Measurements from ENCODE around the gene TMEM131. TPM values are rescaled to one million over a fixed set of nuclear protein-coding genes. Genes with fewer than 3 reads are reported as not detected.
"Not testable (repeated sequence)": the region's sequence is repeated elsewhere in the genome, so short reads cannot be mapped to it uniquely, and the experiment has no call there.

Gene TMEM131
- total and polyA plus RNA-seq, 7 experiments from 2014 or later, result 10.6 to 46.4 (median 40.5) TPM

DNA sequence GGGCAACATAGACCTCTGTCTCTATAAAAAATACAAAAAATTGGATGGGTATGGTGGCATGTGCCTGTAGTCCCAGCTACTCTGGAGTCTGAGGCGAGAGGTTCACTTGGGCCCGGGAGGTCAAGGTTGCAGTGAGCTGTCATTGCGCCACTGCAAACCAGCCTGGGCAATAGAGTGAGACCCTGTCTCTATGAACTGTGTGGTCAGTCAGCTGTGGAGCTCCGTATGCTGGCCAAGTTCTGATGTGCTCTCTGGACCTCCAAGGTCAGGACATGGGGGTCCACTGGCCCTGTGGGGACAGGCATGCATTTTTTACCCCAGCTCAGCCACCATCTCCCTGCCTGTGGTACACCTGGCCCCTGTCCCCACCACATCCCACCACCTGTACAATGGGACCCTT lies 71.6 kb downstream of the TMEM131 start:
- no peak overlapping the region for H3K4me3 Mint-ChIP-seq
- peaks cover 4 to 63% (median 45%) of the 10 kb centered on the region in 5 donors for H3K36me3 Mint-ChIP-seq
- Histone ChIP-seq H3K27me3 (ENCODE audit: control insufficient read depth in 2 of 2, insufficient read depth in 2 of 2, low read length in 2 of 2) (no peaks in the 10 kb centered on the region), H3K4me3 (ENCODE audit: low read length) (no peak overlapping the region), H3K4me1 (ENCODE audit: control insufficient read depth in 2 of 2, insufficient read depth in 2 of 2, low read length in 2 of 2) (no peaks in the 10 kb centered on the region), H3K27ac (ENCODE audit: low read depth, low read length) (no peak overlapping the region), H3K36me3 (ENCODE audit: control insufficient read depth in 2 of 3, insufficient read depth in 3 of 3, low read length in 3 of 3) (peaks cover 0 to 15% (median 4%) of the 10 kb centered on the region in 3 experiments), H3K9me3 (ENCODE audit: control insufficient read depth in 2 of 3, low read length in 3 of 3) (no peaks in the 10 kb centered on the region)
- intact Hi-C loops (cut with micrococcal nuclease), result no loop called here
- ATAC-seq, result no peak
- DNase-seq, result no peak
- peaks cover 0 to 12% (median 0%) of the 10 kb centered on the region in 11 donors for H3K9me3 Mint-ChIP-seq
- peaks cover 2 to 31% (median 19%) of the 10 kb centered on the region in 7 donors for H3K4me1 Mint-ChIP-seq
- no peak overlapping the region for H3K27ac Mint-ChIP-seq
- no peaks in the 10 kb centered on the region for H3K27me3 Mint-ChIP-seq
- POLR2A ChIA-PET, result no interaction called here
- CTCF ChIA-PET, result no interaction called here

DNA sequence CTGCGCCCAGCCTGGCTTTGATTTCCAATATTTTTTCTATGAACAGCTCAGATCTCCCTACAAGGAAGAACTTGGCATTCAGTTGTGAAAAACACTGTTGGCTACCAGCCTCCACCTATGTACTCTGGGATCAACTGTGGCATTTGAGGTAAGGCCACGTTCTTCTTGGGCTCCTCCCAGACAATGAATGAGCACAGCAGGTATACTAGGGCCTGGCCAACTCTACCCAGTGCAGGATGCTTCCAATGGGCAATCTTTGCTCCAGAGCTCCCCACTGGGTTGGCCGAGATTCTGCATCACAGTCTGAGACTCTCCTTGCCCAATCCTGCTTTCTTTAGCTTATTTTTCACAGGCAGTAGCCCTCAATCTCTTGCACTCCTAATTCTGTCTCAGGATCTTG lies 75.9 kb downstream of the TMEM131 start:
- H3K36me3 Mint-ChIP-seq, result peaks cover 3 to 52% (median 51%) of the 10 kb centered on the region in 5 donors
- no peak overlapping the region for H3K4me3 Mint-ChIP-seq
- Histone ChIP-seq H3K4me3 (ENCODE audit: low read length) (no peak overlapping the region), H3K36me3 (ENCODE audit: control insufficient read depth in 2 of 3, insufficient read depth in 3 of 3, low read length in 3 of 3) (peaks cover 0 to 8% (median 0%) of the 10 kb centered on the region in 3 experiments), H3K9me3 (ENCODE audit: control insufficient read depth in 2 of 3, low read length in 3 of 3) (no peaks in the 10 kb centered on the region), H3K27ac (ENCODE audit: low read depth, low read length) (no peak overlapping the region), H3K4me1 (ENCODE audit: control insufficient read depth in 2 of 2, insufficient read depth in 2 of 2, low read length in 2 of 2) (no peaks in the 10 kb centered on the region), H3K27me3 (ENCODE audit: control insufficient read depth in 2 of 2, insufficient read depth in 2 of 2, low read length in 2 of 2) (no peaks in the 10 kb centered on the region)
- peaks cover 0 to 12% (median 0%) of the 10 kb centered on the region in 11 donors for H3K9me3 Mint-ChIP-seq
- intact Hi-C loops (cut with micrococcal nuclease), result no loop called here
- ChIA-PET CTCF (no interaction called here), POLR2A (no interaction called here)
- peaks cover 0 to 46% (median 25%) of the 10 kb centered on the region in 7 donors for H3K4me1 Mint-ChIP-seq
- no peaks in the 10 kb centered on the region for H3K27me3 Mint-ChIP-seq
- no peak for DNase-seq
- ATAC-seq, result no peak
- H3K27ac Mint-ChIP-seq, result no peak overlapping the region

DNA sequence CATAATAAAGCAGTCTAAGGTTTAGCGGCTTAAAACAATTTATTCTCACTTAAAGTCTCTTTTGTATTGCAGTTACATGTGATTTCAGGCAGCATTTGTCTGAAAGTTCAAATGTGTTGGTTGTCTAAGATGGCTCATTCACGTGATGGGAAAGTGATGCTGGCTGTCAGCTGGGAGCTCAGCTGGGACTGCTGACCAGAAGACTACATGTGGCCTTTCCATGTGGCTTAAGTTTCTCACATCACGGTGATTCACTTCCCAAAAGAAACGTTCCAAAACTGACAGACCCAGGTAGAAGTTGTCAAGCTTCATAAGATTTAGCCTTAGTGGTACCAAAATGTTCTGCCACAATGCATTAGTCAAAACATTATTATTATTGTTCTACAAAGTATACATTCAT lies 76.9 kb downstream of the TMEM131 start:
- Mint-ChIP-seq H3K27ac (no peak overlapping the region), H3K4me1 (peaks cover 7 to 56% (median 35%) of the 10 kb centered on the region in 7 donors)
- POLR2A ChIA-PET, result no interaction called here

DNA sequence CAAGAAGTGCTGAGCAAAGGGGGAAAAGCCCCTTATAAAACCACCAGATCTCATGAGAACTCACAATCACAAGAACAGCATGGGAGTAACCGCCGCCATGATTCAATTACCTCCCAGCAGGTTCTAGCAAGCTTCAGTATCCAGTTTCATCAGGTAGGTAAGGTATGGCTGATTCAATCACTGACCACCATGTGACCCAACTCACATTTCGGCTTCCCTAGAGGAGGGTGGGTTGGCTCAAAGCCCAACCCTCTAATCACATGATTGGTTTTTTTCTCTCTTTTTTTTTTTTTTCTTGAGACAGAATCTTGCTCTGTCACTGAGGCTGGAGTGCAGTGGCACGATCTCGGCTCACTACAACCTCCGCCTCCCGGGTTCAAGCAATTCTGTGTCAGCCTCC lies 78.1 kb downstream of the TMEM131 start:
- H3K4me1 Mint-ChIP-seq, result peaks cover 7 to 66% (median 38%) of the 10 kb centered on the region in 7 donors
- CTCF ChIA-PET; H3K27ac Mint-ChIP-seq; H3K36me3 ChIP-seq (ENCODE audit: control insufficient read depth in 2 of 3, insufficient read depth in 3 of 3, low read length in 3 of 3); H3K27me3 Mint-ChIP-seq; H3K4me3 Mint-ChIP-seq; H3K27me3 ChIP-seq (ENCODE audit: control insufficient read depth in 2 of 2, insufficient read depth in 2 of 2, low read length in 2 of 2); H3K4me3 ChIP-seq (ENCODE audit: low read length); H3K4me1 ChIP-seq (ENCODE audit: control insufficient read depth in 2 of 2, insufficient read depth in 2 of 2, low read length in 2 of 2); DNase-seq; ATAC-seq; H3K27ac ChIP-seq (ENCODE audit: low read depth, low read length); H3K9me3 ChIP-seq (ENCODE audit: control insufficient read depth in 2 of 3, low read length in 3 of 3); intact Hi-C loops (cut with micrococcal nuclease); POLR2A ChIA-PET: not testable (repeated sequence)
- peaks cover 3 to 61% (median 46%) of the 10 kb centered on the region in 5 donors for H3K36me3 Mint-ChIP-seq
- H3K9me3 Mint-ChIP-seq, result peaks cover 0 to 12% (median 0%) of the 10 kb centered on the region in 11 donors

More for the DNA sequence above, 76.9 kb downstream of the TMEM131 start:
- intact Hi-C loops (cut with micrococcal nuclease), result no loop called here
- Mint-ChIP-seq H3K4me3 (no peak overlapping the region), H3K36me3 (peaks cover 3 to 56% (median 51%) of the 10 kb centered on the region in 5 donors), H3K9me3 (peaks cover 0 to 12% (median 0%) of the 10 kb centered on the region in 11 donors), H3K27me3 (no peaks in the 10 kb centered on the region)
- Histone ChIP-seq H3K27ac (ENCODE audit: low read depth, low read length) (no peak overlapping the region), H3K9me3 (ENCODE audit: control insufficient read depth in 2 of 3, low read length in 3 of 3) (no peaks in the 10 kb centered on the region), H3K4me1 (ENCODE audit: control insufficient read depth in 2 of 2, insufficient read depth in 2 of 2, low read length in 2 of 2) (no peaks in the 10 kb centered on the region), H3K36me3 (ENCODE audit: control insufficient read depth in 2 of 3, insufficient read depth in 3 of 3, low read length in 3 of 3) (no peaks in the 10 kb centered on the region), H3K27me3 (ENCODE audit: control insufficient read depth in 2 of 2, insufficient read depth in 2 of 2, low read length in 2 of 2) (no peaks in the 10 kb centered on the region), H3K4me3 (ENCODE audit: low read length) (no peak overlapping the region)
- ATAC-seq (no peak), DNase-seq (no peak)
- CTCF ChIA-PET, result interaction anchor here (0.6 kb wide), 1 partner anchor 30 kb away, joined by 3 read pairs; no protein-coding TSS in a partner anchor

DNA sequence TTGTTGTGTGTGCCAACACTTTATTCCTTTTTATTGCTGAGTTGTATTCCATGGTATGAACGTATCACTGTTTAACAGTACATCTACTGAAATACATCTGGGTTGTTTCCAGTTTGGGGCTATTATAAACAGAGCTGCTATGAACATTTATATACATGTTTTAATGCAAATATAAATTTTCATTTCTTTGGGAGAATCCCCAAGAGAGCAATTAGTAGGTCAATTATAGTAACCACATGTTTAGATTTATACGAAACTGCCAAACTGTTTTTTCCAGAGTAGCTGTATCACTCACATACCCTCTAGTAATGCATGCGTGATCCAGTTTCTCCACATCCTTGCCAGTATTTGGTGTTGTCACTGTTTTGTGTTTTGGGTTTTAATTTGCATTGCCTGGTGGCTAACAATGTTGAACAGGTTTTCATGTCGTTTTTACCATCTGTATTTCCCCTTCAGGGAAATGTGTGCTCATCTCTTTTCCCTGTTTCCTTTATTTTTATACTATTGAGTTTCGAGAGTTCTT lies 81.0 kb downstream of the TMEM131 start:
- DNase-seq, result no peak
- Histone ChIP-seq H3K27me3 (ENCODE audit: control insufficient read depth in 2 of 2, insufficient read depth in 2 of 2, low read length in 2 of 2) (no peaks in the 10 kb centered on the region), H3K4me1 (ENCODE audit: control insufficient read depth in 2 of 2, insufficient read depth in 2 of 2, low read length in 2 of 2) (no peaks in the 10 kb centered on the region), H3K9me3 (ENCODE audit: control insufficient read depth in 2 of 3, low read length in 3 of 3) (no peaks in the 10 kb centered on the region), H3K4me3 (ENCODE audit: low read length) (no peak overlapping the region), H3K27ac (ENCODE audit: low read depth, low read length) (no peak overlapping the region), H3K36me3 (ENCODE audit: control insufficient read depth in 2 of 3, insufficient read depth in 3 of 3, low read length in 3 of 3) (no peaks in the 10 kb centered on the region)
- H3K27me3 Mint-ChIP-seq, result no peaks in the 10 kb centered on the region
- no peak overlapping the region for H3K4me3 Mint-ChIP-seq
- ATAC-seq, result no peak
- CTCF ChIA-PET, result no interaction called here
- peaks cover 3 to 55% (median 41%) of the 10 kb centered on the region in 5 donors for H3K36me3 Mint-ChIP-seq
- intact Hi-C loops (cut with micrococcal nuclease), result no loop called here
- POLR2A ChIA-PET, result no interaction called here
- H3K27ac Mint-ChIP-seq, result no peak overlapping the region
- peaks cover 0 to 7% (median 0%) of the 10 kb centered on the region in 11 donors for H3K9me3 Mint-ChIP-seq
- peaks cover 25 to 70% (median 40%) of the 10 kb centered on the region in 7 donors for H3K4me1 Mint-ChIP-seq

DNA sequence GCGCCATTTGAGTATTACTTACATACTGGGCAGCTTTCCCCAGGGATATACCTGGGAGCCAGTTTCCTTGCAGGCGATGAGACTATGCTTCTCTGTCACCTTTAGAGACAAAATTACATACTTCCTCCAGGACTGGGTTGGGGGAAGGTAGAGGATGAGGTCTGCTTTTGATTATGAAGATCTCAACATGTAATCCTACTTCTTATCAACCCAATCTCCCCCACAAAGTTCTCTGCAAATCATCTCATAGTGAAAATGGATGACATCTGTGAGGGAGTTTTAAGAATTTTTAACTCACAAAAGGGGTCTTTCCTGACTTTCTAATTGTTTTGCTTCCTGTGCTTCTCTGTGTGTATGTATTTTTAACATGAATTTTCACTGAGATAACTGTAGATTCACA lies 81.9 kb downstream of the TMEM131 start:
- H3K4me1 Mint-ChIP-seq, result peaks cover 25 to 70% (median 40%) of the 10 kb centered on the region in 7 donors
- H3K27ac Mint-ChIP-seq, result peak overlapping the region in 1 of 9 donors; percentile 47
- intact Hi-C loops (cut with micrococcal nuclease), result no loop called here
- Histone ChIP-seq H3K9me3 (ENCODE audit: control insufficient read depth in 2 of 3, low read length in 3 of 3) (no peaks in the 10 kb centered on the region), H3K4me3 (ENCODE audit: low read length) (no peak overlapping the region), H3K4me1 (ENCODE audit: control insufficient read depth in 2 of 2, insufficient read depth in 2 of 2, low read length in 2 of 2) (no peaks in the 10 kb centered on the region), H3K27ac (ENCODE audit: low read depth, low read length) (no peak overlapping the region), H3K36me3 (ENCODE audit: control insufficient read depth in 2 of 3, insufficient read depth in 3 of 3, low read length in 3 of 3) (no peaks in the 10 kb centered on the region), H3K27me3 (ENCODE audit: control insufficient read depth in 2 of 2, insufficient read depth in 2 of 2, low read length in 2 of 2) (no peaks in the 10 kb centered on the region)
- POLR2A ChIA-PET, result interaction anchor here (1.2 kb wide), 1 partner anchor 82 kb away, joined by 4 read pairs; the partner anchor contains the start of gene TMEM131
- H3K36me3 Mint-ChIP-seq, result peaks cover 8 to 55% (median 47%) of the 10 kb centered on the region in 5 donors
- no peaks in the 10 kb centered on the region for H3K27me3 Mint-ChIP-seq
- ATAC-seq, result no peak
- CTCF ChIA-PET, result no interaction called here
- H3K4me3 Mint-ChIP-seq, result no peak overlapping the region
- peaks cover 0 to 7% (median 0%) of the 10 kb centered on the region in 11 donors for H3K9me3 Mint-ChIP-seq
- no peak for DNase-seq

Measured in naive thymus-derived CD4-positive, alpha-beta T cell (primary cell).